ENCODE data around the gene PLXNB3.

The PLXNB3 gene

GRCh38 chrX:153762626-153763173 is 1.3 kb upstream of the PLXNB3 start:
- DNase-seq = no peak

GRCh38 chrX:153763298-153763932 is 634 bp upstream of the PLXNB3 start:
- no peak for DNase-seq

- DNase-seq = no peak
These were observed 713 bp downstream of the PLXNB3 start for GRCh38 chrX:153764786-153765137.

GRCh38 chrX:153765138-153766079 is 1.4 kb downstream of the PLXNB3 start:
- DNase-seq = no peak

GRCh38 chrX:153766098-153766817 is 2.2 kb downstream of the PLXNB3 start:
- peak in 1 of 2 experiments; percentile 51 for DNase-seq

- DNase-seq = no peak
These were observed 3.0 kb downstream of the PLXNB3 start for GRCh38 chrX:153766871-153767673.

GRCh38 chrX:153767674-153768055 is 3.6 kb downstream of the PLXNB3 start:
- DNase-seq = no peak

GRCh38 chrX:153768311-153769157 is 4.5 kb downstream of the PLXNB3 start:
- DNase-seq = no peak

GRCh38 chrX:153769158-153769864 is 5.3 kb downstream of the PLXNB3 start:
- DNase-seq = no peak

GRCh38 chrX:153769865-153770600 is 6.0 kb downstream of the PLXNB3 start:
- no peak for DNase-seq

- DNase-seq = no peak
These were observed 6.8 kb downstream of the PLXNB3 start for GRCh38 chrX:153770601-153771414.

- DNase-seq = no peak
These were observed 7.6 kb downstream of the PLXNB3 start for GRCh38 chrX:153771415-153772315.

GRCh38 chrX:153772316-153773217 is 8.5 kb downstream of the PLXNB3 start:
- DNase-seq = no peak

- no peak for DNase-seq
These were observed 9.2 kb downstream of the PLXNB3 start for GRCh38 chrX:153773218-153773611.

- no peak for DNase-seq
These were observed 9.9 kb downstream of the PLXNB3 start for GRCh38 chrX:153773741-153774575.

All from stimulated activated CD4-positive, alpha-beta T cell treated with anti-CD3 and anti-CD28 coated beads, Interleukin-4, amount 100 ng/mL, for 4 hours (primary cell).